Measurements from ENCODE around the gene CATSPERZ.

- TF ChIP-seq POLR2A (IDR thresholded peaks at IDR 0.05; ENCODE audit: low read depth, low read length) (no peak), POLR2AphosphoS5 (IDR thresholded peaks at IDR 0.05; ENCODE audit: low read depth, low read length) (no peak), TAF1 (IDR thresholded peaks at IDR 0.05; ENCODE audit: borderline replicate concordance, low read depth, low read length) (no peak)
These were observed 14.0 kb upstream of the CATSPERZ start for GRCh38 chr11:64285885-64286800.
